Endothelial cell of umbilical vein (primary cell): ENCODE results near the gene GCNT2. TPM values are rescaled to one million over a fixed set of nuclear protein-coding genes. Genes with fewer than 3 reads are reported as not detected.

Experiments used
- BruUV-seq: library from RNA; stranded (reverse); fragments of 400-500 nt; replicated peaks from 2 replicates; lab custom pipeline; 2021; lab: Mats Ljungman, UMichigan
- CTCF ChIA-PET: fragments of 300-600, 350-600 bp; sonication (Branson Sonifier 250); formaldehyde crosslinking; loops from one replicate; lab custom pipeline; 2021; ENCODE audit warnings: antibody characterized with exemption, inconsistent platforms; lab: Charles Lee
- POLR2A ChIA-PET: fragments of 300-600, 350-600 bp; sonication (Branson Sonifier 250); formaldehyde crosslinking; loops from one replicate; lab custom pipeline; 2021; ENCODE audit warnings: antibody characterized with exemption, inconsistent platforms; lab: Charles Lee
- DNase-seq: peaks from one replicate; pipeline ENCODE4 v3.0.0-alpha.2; 2011; ENCODE audit warnings: low read depth, low spot score
- FAIRE-seq: peaks from 2 replicates; lab custom pipeline; 2011; peaks lifted over from hg19 to GRCh38; lab: Jason Lieb, UNC
- H2AFZ ChIP-seq: 2 replicates; pipeline ENCODE4 v1.6.0; 2012; ENCODE audit warnings: low read depth, low read length, control low read depth, inconsistent platforms
- H3K27ac ChIP-seq: 2 replicates; pipeline ENCODE4 v1.5.1; 2011; ENCODE audit warnings: low read depth, mild to moderate bottlenecking, control low read depth, low read length, moderate library complexity; ENCODE audit not compliant: insufficient read depth
- H3K27me3 ChIP-seq, 2 experiments: 2 replicates each; pipeline versions ENCODE4 v1.6.0 to v1.6.1; 2011; ENCODE audit warnings: low read length in 2 of 2, mixed read lengths in 1 of 2; ENCODE audit not compliant: control insufficient read depth in 2 of 2, insufficient read depth in 2 of 2
- H3K36me3 ChIP-seq, 2 experiments: 2 replicates in 1 of 2; 3 replicates in 1 of 2; pipeline ENCODE4 v1.5.1; 2011; ENCODE audit warnings: low read length in 2 of 2, mild to moderate bottlenecking in 1 of 2, moderate library complexity in 1 of 2; ENCODE audit not compliant: control insufficient read depth in 2 of 2, insufficient read depth in 2 of 2; ENCODE audit errors: extremely low read depth in 1 of 2
- H3K4me1 ChIP-seq: 3 replicates; pipeline ENCODE4 v1.5.1; 2011; ENCODE audit warnings: mild to moderate bottlenecking, low read length; ENCODE audit not compliant: control insufficient read depth, insufficient read depth; ENCODE audit errors: extremely low read depth
- H3K4me2 ChIP-seq: 2 replicates; pipeline ENCODE4 v1.6.1; 2011; ENCODE audit warnings: low read length, control low read depth, mixed read lengths; ENCODE audit not compliant: insufficient read depth
- H3K4me3 ChIP-seq, 3 experiments: fragments of 200-600 bp in 1 of 3; sonication (generic), shearing (Covaris generic) in 1 of 3; replicated peaks in 1 of 3; 2 replicates each; pipeline ENCODE4 v1.5.1; 2011 to 2016; ENCODE audit warnings: control low read depth in 3 of 3, low read length in 3 of 3, mild to moderate bottlenecking in 2 of 3, inconsistent platforms in 1 of 3, low read depth in 1 of 3, moderate library complexity in 1 of 3; ENCODE audit not compliant: insufficient read depth in 1 of 3
- H3K79me2 ChIP-seq: 2 replicates; pipeline ENCODE4 v1.6.0; 2012; ENCODE audit warnings: low read length, inconsistent platforms; ENCODE audit not compliant: control insufficient read depth, insufficient read depth
- H3K9ac ChIP-seq: replicated peaks from 2 replicates; pipeline ENCODE3; 2011; ENCODE audit warnings: low read length, control low read depth; ENCODE audit not compliant: insufficient read depth; ENCODE audit errors: extremely low read depth
- H3K9me1 ChIP-seq: replicated peaks from 3 replicates; pipeline ENCODE4 v1.6.0; 2011; ENCODE audit warnings: mild to moderate bottlenecking, low read length; ENCODE audit not compliant: control insufficient read depth, insufficient read depth; ENCODE audit errors: extremely low read depth
- H3K9me3 ChIP-seq: replicated peaks from 2 replicates; pipeline ENCODE4 v1.5.1; 2012; ENCODE audit warnings: low read length, inconsistent platforms; ENCODE audit not compliant: control insufficient read depth, insufficient read depth
- H4K20me1 ChIP-seq: replicated peaks from 2 replicates; pipeline ENCODE3; 2011; ENCODE audit warnings: mild to moderate bottlenecking, low read length; ENCODE audit not compliant: control insufficient read depth, insufficient read depth; ENCODE audit errors: extremely low read depth
- EZH2 ChIP-seq: IDR thresholded peaks from 2 replicates; pipeline ENCODE4 v1.6.1; 2012; ENCODE audit warnings: borderline replicate concordance, low read depth, mild to moderate bottlenecking, moderate library complexity, low read length, inconsistent platforms; ENCODE audit not compliant: severe bottlenecking
- FOS ChIP-seq: IDR thresholded peaks from 2 replicates; pipeline ENCODE4 v1.6.1; 2011; ENCODE audit warnings: mild to moderate bottlenecking, low read length, moderate library complexity, borderline replicate concordance; ENCODE audit not compliant: insufficient read depth
- GATA2 ChIP-seq: IDR thresholded peaks from 2 replicates; pipeline ENCODE4 v1.7.0; 2011; ENCODE audit warnings: low read depth, mild to moderate bottlenecking, moderate library complexity, mixed read lengths, low read length; ENCODE audit not compliant: insufficient read length, insufficient read depth
- JUN ChIP-seq: IDR thresholded peaks from 2 replicates; pipeline ENCODE4 v1.6.1; 2011; ENCODE audit warnings: borderline replicate concordance, low read depth; ENCODE audit not compliant: insufficient read length, insufficient read depth
- MYC ChIP-seq: IDR thresholded peaks from one replicate; pipeline ENCODE4 v1.6.1; 2011; ENCODE audit warnings: mild to moderate bottlenecking, low read depth, low read length
- POLR2A ChIP-seq: IDR thresholded peaks from 2 replicates; pipeline ENCODE4 v1.6.1; 2012; ENCODE audit warnings: low read depth, mild to moderate bottlenecking, control low read depth, low read length
- POLR2AphosphoS5 ChIP-seq: IDR thresholded peaks from 2 replicates; pipeline ENCODE4 v1.6.1; 2012; ENCODE audit warnings: low read depth, mild to moderate bottlenecking, control low read depth, low read length, moderate library complexity; ENCODE audit not compliant: insufficient read depth
- dilution Hi-C: fragments of 300-500 bp; cut with MboI; formaldehyde crosslinking; loops from one replicate; pipeline ENCODE4 v1.15.0; 2019; ENCODE audit warnings: low sequenced_read_pairs; ENCODE audit not compliant: extremely low pct_ligation_motif_present
- intact Hi-C: fragments of 100-400 bp; cut with micrococcal nuclease; formaldehyde crosslinking; loops from one replicate; pipeline ENCODE4 v1.10.0; 2022
- polyA plus RNA-seq, 4 experiments: library from polyadenylated mRNA; depleted of rRNA in 3 of 4; stranded (reverse) in 3 of 4; unstranded in 1 of 4; fragments of >200 nt; gene quantifications; 2 replicates each; pipeline versions ENCODE4 v1.2.1 to v1.2.3, GENCODE V29; 2011 to 2012; ENCODE audit warnings: missing spikeins in 1 of 4
- total RNA-seq: library from RNA; stranded (reverse); gene quantifications from 2 replicates; pipeline ENCODE4 v1.2.3, GENCODE V29; 2021
- TF ChIP-seq, protein P1 (sequence below), 2 donors: IDR thresholded peaks; 1 replicate in 1 of 2; 2 replicates in 1 of 2; pipeline ENCODE4 v1.5.1; 2011; ENCODE audit warnings: low read length in 2 of 2, mild to moderate bottlenecking in 2 of 2, moderate library complexity in 2 of 2, control low read depth in 1 of 2, inconsistent platforms in 1 of 2, low read depth in 1 of 2; ENCODE audit not compliant: insufficient read depth in 1 of 2; ENCODE audit errors: extremely low read depth in 1 of 2
- TF ChIP-seq, protein P2 (sequence below): IDR thresholded peaks from 2 replicates; pipeline ENCODE4 v1.6.1; 2011; ENCODE audit not compliant: insufficient read depth, insufficient read length

Gene GCNT2
- total and polyA plus RNA-seq, 2 donors (not counting 3 experiments of a cell fraction or from before 2014, with no cell fraction given): 3.8 to 10.9 TPM

DNA sequence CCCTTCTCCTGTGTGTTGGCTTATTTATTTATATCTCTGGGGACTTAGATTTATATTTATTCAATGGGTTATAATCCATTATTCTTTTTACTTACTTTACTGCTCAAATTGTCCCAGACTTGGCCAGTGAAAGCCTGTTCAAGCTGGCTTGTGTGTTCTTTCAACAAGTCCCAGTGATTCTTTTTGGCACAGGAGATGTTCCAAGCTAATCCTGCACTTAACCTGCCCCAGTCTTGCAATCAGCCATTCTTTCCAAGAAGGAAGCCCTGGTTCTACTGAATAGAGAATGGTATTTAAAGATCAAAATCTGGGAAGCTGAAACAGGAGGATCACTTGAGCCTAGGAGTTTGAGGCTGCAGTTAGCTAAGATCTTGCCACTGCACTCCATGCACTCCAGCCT lies 26.7 kb downstream of the GCNT2 start:
- Histone ChIP-seq H3K79me2 (no peaks in the 10 kb centered on the region), H4K20me1 (no peaks in the 10 kb centered on the region), H3K27me3 (no peaks in the 10 kb centered on the region), H2AFZ (no peak overlapping the region), H3K9ac (no peak overlapping the region), H3K9me1 (no peaks in the 10 kb centered on the region), H3K4me1 (no peaks in the 10 kb centered on the region), H3K9me3 (no peaks in the 10 kb centered on the region), H3K4me3 (no peak overlapping the region), H3K27ac (no peak overlapping the region), H3K4me2 (no peak overlapping the region), H3K36me3 (no peaks in the 10 kb centered on the region)
- CTCF ChIA-PET: interaction anchor here (1.0 kb wide), 1 partner anchor 20 kb away, joined by 3 read pairs; no protein-coding TSS in a partner anchor
- FAIRE-seq (no peak), DNase-seq (no peak)
- no TSS peak for BruUV-seq
- dilution Hi-C loops (no loop called here), intact Hi-C loops (no loop called here)
- TF ChIP-seq MYC (no peak), POLR2A (no peak), POLR2AphosphoS5 (no peak), FOS (no peak), GATA2 (no peak), JUN (no peak), EZH2 (no peak)
- TF ChIP-seq, protein P1, sequence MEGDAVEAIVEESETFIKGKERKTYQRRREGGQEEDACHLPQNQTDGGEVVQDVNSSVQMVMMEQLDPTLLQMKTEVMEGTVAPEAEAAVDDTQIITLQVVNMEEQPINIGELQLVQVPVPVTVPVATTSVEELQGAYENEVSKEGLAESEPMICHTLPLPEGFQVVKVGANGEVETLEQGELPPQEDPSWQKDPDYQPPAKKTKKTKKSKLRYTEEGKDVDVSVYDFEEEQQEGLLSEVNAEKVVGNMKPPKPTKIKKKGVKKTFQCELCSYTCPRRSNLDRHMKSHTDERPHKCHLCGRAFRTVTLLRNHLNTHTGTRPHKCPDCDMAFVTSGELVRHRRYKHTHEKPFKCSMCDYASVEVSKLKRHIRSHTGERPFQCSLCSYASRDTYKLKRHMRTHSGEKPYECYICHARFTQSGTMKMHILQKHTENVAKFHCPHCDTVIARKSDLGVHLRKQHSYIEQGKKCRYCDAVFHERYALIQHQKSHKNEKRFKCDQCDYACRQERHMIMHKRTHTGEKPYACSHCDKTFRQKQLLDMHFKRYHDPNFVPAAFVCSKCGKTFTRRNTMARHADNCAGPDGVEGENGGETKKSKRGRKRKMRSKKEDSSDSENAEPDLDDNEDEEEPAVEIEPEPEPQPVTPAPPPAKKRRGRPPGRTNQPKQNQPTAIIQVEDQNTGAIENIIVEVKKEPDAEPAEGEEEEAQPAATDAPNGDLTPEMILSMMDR (IDR thresholded peaks at IDR 0.05; ENCODE audit: extremely low read depth in 1 of 2, insufficient read depth in 1 of 2, low read depth in 1 of 2, low read length in 2 of 2): no peak
- TF ChIP-seq, protein P2, sequence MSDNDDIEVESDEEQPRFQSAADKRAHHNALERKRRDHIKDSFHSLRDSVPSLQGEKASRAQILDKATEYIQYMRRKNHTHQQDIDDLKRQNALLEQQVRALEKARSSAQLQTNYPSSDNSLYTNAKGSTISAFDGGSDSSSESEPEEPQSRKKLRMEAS: no peak
- POLR2A ChIA-PET: interaction anchor here (0.6 kb wide), 1 partner anchor 28 kb away, joined by 7 read pairs; no protein-coding TSS in a partner anchor
